Measurements from ENCODE around the gene SBK2. TPM values are rescaled to one million over a fixed set of nuclear protein-coding genes. Genes with fewer than 3 reads are reported as not detected.

SBK2 gene
- total and polyA plus RNA-seq, 2 donors (not counting 3 experiments of a cell fraction or from before 2014, with no cell fraction given), result not detected

DNA sequence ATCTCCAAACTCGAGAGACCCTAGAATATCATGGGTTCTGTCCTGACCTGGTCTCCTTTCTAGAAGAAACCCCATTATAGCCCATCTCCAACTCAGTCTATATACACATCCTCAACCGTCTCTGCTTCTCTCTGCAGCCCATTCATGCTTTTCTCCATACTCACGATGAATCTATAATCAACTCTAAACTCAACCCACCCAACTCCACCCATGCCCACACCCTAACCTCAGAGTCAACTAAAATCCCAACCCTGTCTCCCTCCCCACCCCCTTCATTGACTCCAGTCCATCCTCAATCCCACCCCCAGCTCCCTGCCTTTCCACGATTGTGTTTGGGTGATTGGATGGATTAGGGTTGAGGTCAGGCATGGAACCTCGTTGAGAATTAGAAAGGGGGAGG, 6.6 kb upstream of the SBK2 start:
- H3K36me3 ChIP-seq (ENCODE audit: control insufficient read depth in 2 of 2, extremely low read depth in 1 of 2, insufficient read depth in 2 of 2, low read length in 2 of 2), result no peaks in the 10 kb centered on the region
- no peak overlapping the region for H3K27ac ChIP-seq (ENCODE audit: insufficient read depth, low read depth, low read length)
- H2AFZ ChIP-seq (ENCODE audit: low read depth, low read length), result no peak overlapping the region
- no TSS peak for BruUV-seq (replicated peaks)
- dilution Hi-C loops (cut with MboI; ENCODE audit: extremely low pct_ligation_motif_present, low sequenced_read_pairs) (no loop called here), intact Hi-C loops (cut with micrococcal nuclease) (no loop called here)
- H3K4me3 ChIP-seq (replicated peaks in 1 of 3; ENCODE audit: insufficient read depth in 1 of 3, low read depth in 1 of 3, low read length in 3 of 3), result no peak overlapping the region
- no peak overlapping the region for H3K4me2 ChIP-seq (ENCODE audit: insufficient read depth, low read length)
- no peaks in the 10 kb centered on the region for H4K20me1 ChIP-seq (replicated peaks; ENCODE audit: control insufficient read depth, extremely low read depth, insufficient read depth, low read length)
- TF ChIP-seq MYC (IDR thresholded peaks at IDR 0.05; ENCODE audit: low read depth, low read length), result no peak
- TF ChIP-seq EZH2 (IDR thresholded peaks at IDR 0.05; ENCODE audit: borderline replicate concordance, low read depth, low read length, severe bottlenecking), result no peak
- no peak for TF ChIP-seq POLR2AphosphoS5 (IDR thresholded peaks at IDR 0.05; ENCODE audit: insufficient read depth, low read depth, low read length)
- TF ChIP-seq POLR2A (IDR thresholded peaks at IDR 0.05; ENCODE audit: low read depth, low read length), result no peak
- TF ChIP-seq, protein P1, sequence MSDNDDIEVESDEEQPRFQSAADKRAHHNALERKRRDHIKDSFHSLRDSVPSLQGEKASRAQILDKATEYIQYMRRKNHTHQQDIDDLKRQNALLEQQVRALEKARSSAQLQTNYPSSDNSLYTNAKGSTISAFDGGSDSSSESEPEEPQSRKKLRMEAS (IDR thresholded peaks at IDR 0.05; ENCODE audit: insufficient read depth, insufficient read length), result no peak
- TF ChIP-seq GATA2 (IDR thresholded peaks at IDR 0.05; ENCODE audit: insufficient read depth, insufficient read length, low read depth, low read length), result no peak
- no peak for TF ChIP-seq JUN (IDR thresholded peaks at IDR 0.05; ENCODE audit: borderline replicate concordance, insufficient read depth, insufficient read length, low read depth)
- no peak for TF ChIP-seq FOS (IDR thresholded peaks at IDR 0.05; ENCODE audit: borderline replicate concordance, insufficient read depth, low read length)
- TF ChIP-seq, protein P2, sequence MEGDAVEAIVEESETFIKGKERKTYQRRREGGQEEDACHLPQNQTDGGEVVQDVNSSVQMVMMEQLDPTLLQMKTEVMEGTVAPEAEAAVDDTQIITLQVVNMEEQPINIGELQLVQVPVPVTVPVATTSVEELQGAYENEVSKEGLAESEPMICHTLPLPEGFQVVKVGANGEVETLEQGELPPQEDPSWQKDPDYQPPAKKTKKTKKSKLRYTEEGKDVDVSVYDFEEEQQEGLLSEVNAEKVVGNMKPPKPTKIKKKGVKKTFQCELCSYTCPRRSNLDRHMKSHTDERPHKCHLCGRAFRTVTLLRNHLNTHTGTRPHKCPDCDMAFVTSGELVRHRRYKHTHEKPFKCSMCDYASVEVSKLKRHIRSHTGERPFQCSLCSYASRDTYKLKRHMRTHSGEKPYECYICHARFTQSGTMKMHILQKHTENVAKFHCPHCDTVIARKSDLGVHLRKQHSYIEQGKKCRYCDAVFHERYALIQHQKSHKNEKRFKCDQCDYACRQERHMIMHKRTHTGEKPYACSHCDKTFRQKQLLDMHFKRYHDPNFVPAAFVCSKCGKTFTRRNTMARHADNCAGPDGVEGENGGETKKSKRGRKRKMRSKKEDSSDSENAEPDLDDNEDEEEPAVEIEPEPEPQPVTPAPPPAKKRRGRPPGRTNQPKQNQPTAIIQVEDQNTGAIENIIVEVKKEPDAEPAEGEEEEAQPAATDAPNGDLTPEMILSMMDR (IDR thresholded peaks at IDR 0.05; ENCODE audit: extremely low read depth in 1 of 2, insufficient read depth in 1 of 2, low read depth in 1 of 2, low read length in 2 of 2), result no peak
- no peaks in the 10 kb centered on the region for H3K79me2 ChIP-seq (ENCODE audit: control insufficient read depth, insufficient read depth, low read length)
- no peak for FAIRE-seq
- H3K4me1 ChIP-seq (ENCODE audit: control insufficient read depth, extremely low read depth, insufficient read depth, low read length), result peaks cover 18% of the 10 kb centered on the region
- H3K27me3 ChIP-seq (ENCODE audit: control insufficient read depth in 2 of 2, insufficient read depth in 2 of 2, low read length in 2 of 2), result no peaks in the 10 kb centered on the region
- no peak for DNase-seq (ENCODE audit: low read depth, low spot score)
- no peaks in the 10 kb centered on the region for H3K9me1 ChIP-seq (replicated peaks; ENCODE audit: control insufficient read depth, extremely low read depth, insufficient read depth, low read length)
- ChIA-PET CTCF (no interaction called here), POLR2A (no interaction called here)
- no peaks in the 10 kb centered on the region for H3K9me3 ChIP-seq (replicated peaks; ENCODE audit: control insufficient read depth, insufficient read depth, low read length)
- H3K9ac ChIP-seq (replicated peaks; ENCODE audit: extremely low read depth, insufficient read depth, low read length), result no peak overlapping the region

All from endothelial cell of umbilical vein (primary cell).